HG02798 (cell line): ENCODE results near the gene TNRC6B.
"Not testable (repeated sequence)": the region's sequence is repeated elsewhere in the genome, so short reads cannot be mapped to it uniquely, and the experiment has no call there.

Source experiments
- ATAC-seq: cut with Tn5 transposase; IDR thresholded peaks from one replicate; pipeline ENCODE4 v1.9.1; 2021; ENCODE audit warnings: mild to moderate bottlenecking; ENCODE audit not compliant: unreplicated experiment, poor library complexity

TNRC6B gene

DNA sequence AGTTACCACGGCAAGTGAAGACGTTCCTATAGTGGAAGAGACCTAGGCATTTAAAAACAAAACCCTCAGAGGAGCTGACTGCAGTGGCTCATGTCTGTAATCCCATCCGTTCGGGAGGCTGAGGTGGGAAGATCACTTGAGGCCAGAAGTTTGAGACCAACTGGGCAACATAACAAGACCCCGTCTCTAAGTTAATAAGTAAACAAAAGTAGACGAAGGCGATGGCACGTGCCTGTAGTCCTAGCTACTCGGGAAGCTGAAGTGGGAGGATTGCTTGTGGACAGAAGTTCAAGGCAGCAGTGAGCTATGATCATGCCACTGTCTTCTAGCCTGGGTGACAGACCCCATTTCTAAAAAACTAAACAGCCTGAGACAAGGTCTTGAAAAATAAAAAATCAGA is 164.8 kb downstream of the TNRC6B start:
- ATAC-seq = no peak

DNA sequence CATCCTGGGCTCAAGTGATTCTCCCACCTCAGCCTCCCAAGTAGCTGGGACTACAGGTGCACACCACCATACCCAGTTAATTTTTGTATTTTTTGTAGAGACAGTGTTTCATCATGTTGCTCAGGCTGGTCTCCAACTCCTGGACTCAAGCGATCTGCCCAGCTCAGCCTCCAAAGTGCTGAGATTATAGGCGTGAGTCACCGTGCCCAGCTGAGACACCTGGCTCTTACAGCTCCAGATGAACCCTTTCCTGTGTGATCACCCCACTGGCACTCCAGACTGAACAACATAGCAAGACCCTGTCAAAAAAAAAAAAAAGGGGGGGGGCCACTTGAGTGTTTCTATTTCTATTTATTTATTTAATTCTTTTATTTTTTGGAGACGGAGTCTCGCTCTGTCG is 167.5 kb downstream of the TNRC6B start:
- ATAC-seq = no peak

- peak; percentile 19 for ATAC-seq
These were observed 168.1 kb downstream of the TNRC6B start for GRCh38 chr22:40345815-40346184.

DNA sequence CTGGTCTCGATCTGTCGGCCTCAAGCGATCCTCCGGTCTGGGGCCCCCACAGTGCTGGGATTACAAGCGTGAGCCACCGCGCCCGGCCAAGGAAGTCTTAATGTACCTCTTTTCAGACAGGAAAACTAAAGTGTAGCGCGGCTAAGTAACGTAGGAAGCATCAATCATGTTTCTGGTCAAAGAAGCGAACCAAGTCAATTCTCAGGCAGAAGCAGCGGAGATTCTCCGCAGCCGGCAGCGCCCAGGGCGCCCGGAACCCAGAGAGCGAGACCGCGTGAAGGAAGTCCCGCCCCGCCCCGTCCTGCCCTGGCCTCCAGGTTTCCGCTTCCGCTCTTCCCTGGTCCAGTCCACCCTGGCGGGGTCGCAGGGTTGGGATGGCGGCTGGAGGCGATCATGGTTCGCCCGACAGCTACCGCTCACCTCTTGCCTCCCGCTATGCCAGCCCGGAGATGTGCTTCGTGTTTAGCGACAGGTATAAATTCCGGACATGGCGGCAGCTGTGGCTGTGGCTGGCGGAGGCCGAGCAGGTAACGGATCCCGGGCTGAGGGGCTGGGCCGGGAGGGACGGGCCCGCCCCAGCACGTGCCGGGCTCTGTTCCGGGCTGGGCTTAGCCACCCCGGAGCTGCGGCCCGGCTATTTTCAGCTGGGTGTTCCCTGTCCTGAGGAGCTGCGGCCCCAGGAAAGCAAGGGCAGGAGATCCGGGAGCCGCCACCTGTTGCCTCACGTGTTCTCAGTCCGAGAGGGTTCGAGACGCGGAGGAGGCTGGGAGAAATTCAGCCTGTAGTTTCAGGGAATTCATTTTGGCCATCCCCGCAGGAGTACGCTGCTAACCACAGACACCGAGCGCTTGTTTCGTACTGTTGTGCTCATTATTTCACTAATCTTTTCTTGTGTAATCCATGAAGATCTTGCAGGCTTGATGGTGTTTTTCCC is 168.7 kb downstream of the TNRC6B start, which contains the start of gene ADSL:
TSS of gene ADSL (plus strand) at position 316 of the 934 bp plus-strand sequence. CDS start at position 375, 59 bp downstream.
- peak; percentile 90 for ATAC-seq

GRCh38 chr22:40347300-40347699 is 169.6 kb downstream of the TNRC6B start:
- no peak for ATAC-seq

GRCh38 chr22:40348025-40348658 is 170.4 kb downstream of the TNRC6B start:
- no peak for ATAC-seq

GRCh38 chr22:40352763-40353162 is 175.0 kb downstream of the TNRC6B start:
- ATAC-seq = no peak

DNA sequence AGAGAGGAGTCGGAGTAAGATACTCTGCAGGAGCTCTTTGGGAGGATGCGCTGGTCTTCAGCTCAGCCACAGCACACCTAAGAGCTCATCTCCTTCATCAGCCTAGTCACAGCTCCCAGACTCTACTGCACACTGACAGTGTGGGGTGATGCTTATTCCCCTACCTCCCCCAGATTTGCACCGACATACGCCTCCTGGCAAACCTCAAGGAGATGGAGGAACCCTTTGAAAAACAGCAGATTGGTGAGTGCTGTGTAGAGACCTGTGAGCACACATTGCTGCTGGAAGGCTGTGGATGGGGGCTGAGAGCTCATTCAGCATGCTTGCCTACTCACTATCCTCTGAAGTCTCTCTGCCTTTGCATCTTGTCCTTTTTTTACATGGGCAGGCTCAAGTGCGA is 183.4 kb downstream of the TNRC6B start:
- ATAC-seq = no peak

- ATAC-seq = no peak
These were observed 185.3 kb downstream of the TNRC6B start for GRCh38 chr22:40363059-40363458.

GRCh38 chr22:40364431-40364830 is 186.7 kb downstream of the TNRC6B start:
- no peak for ATAC-seq

- ATAC-seq = no peak
These were observed 188.3 kb downstream of the TNRC6B start for GRCh38 chr22:40366068-40366467.

DNA sequence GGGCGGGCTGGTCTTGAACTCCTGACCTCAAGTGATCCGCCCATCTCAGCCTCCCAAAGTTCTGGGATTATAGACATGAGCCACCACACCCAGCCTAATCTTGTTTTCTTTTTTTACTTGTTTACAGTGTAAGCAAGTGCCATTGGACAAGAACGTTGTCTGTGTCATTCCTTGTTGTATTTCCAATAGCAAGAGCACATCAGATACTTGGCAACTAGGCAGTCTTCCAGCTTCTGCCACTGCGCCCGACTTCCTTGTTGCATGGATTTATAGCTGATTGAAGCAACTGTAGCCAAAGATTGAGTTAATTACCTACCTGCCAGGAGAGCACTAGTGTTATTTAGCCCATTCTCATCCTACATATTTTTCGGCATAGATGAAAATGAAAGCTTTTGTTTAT is 189.6 kb downstream of the TNRC6B start:
- no peak for ATAC-seq

- no peak for ATAC-seq
These were observed 190.3 kb downstream of the TNRC6B start for GRCh38 chr22:40368016-40368415.

- ATAC-seq = no peak
These were observed 191.1 kb downstream of the TNRC6B start for GRCh38 chr22:40368836-40369235.

DNA sequence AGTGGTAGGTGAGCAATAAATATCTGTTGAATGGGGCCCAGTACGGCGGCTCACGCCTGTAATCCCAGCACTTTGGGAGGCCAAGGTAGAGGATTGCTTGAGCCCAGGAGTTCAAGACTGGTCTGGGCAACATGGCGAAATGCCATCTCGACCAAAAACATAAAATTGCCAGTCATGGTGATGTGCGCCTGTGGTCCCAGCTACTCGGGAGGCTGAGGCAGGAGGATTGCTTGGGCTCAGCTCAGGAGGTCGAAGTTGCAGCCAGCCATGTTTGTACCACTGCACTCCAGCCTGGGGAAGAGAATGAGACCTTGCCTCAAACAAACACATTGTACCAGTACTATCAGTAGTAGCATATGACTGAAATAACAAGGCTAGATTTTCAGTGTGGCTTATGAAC is 196.8 kb downstream of the TNRC6B start:
- ATAC-seq = no peak

DNA sequence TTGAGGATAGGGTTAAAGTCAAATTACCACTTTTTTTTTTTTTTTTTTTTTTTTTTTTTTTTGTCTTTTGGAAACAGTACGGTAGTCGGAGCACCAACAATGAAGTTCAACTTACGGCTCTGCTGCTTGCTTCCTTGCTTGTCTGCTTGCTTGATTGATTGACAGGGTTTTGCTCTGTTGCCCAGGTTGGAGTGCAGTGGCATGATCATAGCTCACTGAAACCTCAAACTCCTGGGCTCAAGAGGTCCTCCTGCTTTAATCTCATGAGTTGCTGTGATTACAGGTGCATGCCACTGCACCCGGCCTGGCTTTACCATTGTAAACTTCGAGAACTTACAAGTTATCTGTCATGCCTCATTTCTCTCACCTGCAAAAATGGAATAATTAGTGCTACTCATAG is 198.4 kb downstream of the TNRC6B start:
- ATAC-seq = no peak

GRCh38 chr22:40377931-40378330 is 200.2 kb downstream of the TNRC6B start:
- ATAC-seq = no peak

DNA sequence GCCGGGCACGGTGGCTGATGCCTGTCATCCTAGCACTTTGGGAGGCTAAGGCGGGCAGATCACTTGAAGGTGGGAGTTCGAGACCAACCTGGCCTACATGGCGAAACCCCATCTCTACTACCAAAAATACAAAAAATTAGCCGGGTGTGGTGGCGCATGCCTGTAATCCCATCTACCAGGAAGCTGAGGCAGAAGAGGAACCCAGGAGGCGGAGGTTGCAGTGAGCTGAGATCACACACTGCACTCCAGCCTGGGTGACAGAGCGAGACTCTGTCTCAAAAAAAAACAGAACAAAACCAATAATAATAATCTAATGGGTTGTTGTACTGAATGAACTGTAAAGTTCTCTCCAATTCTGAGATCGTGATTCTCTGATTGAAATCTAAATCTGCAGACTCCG is 200.7 kb downstream of the TNRC6B start:
- not testable (repeated sequence) for ATAC-seq

GRCh38 chr22:40381461-40381860 is 203.7 kb downstream of the TNRC6B start:
- no peak for ATAC-seq

DNA sequence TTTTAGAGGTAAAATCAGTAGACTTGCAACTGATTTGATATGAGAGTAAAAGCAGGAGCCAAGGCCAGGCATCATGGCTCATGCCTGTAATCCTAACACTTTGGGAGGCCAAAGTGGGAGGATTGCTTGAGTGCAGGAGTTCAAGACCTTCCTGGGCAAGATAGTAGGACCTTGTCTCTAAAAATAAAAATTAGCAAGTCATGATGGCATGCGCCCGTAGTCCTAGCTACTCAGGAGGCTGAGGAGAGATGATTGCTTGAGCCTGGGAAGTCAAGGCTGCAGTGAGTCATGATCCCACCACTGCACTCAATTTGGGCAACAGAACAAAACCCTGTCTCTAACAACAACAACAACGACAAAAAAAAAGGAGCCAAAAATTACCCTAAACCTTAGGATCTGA is 206.2 kb downstream of the TNRC6B start:
- no peak for ATAC-seq

DNA sequence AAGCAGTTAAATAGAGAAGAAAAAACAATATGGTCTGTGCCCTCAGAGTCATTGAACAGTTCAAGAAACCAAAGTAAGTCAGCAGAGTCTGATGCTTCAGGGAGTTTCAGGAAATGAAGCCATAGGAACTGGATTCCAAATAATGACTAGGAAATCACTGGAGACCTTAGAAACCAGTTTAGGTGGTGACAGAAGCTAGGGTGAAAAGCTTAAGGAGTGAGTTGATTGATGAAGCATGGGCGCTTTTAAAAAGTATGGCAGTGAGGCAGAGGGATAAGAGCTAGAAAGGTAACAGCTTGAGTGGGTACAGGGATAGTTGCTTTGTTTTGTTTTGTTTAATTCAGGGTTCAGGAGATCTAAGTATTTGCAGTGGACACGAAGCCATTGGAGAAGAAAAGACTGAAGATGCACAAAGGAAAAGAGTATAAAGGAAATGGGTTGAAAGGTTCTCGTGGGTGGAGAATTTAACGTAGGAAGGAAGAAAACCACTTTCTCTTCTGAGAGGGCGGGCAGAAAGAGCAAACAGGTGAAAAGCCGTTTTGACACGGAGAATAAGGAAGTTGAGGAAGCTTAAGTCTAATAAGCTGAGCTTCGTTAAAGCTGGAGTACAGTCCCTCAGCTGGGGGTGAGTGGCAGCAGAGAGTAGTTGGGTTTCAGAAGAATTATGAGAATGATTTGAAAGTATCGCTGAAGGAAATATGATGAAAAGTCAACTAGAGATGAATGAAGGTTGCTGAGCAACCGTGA is 207.5 kb downstream of the TNRC6B start:
- no peak for ATAC-seq
